Daoy (cell line): ENCODE data around the gene PLPPR1. TPM values are rescaled to one million over a fixed set of nuclear protein-coding genes. Genes with fewer than 3 reads are reported as not detected.
"Not testable (repeated sequence)": the region's sequence is repeated elsewhere in the genome, so short reads cannot be mapped to it uniquely, and the experiment has no call there.

Experiments used
- DNase-seq: peaks from one replicate; pipeline ENCODE4 v3.0.0-alpha.2; 2015; ENCODE audit warnings: low read depth
- total RNA-seq: library from RNA; depleted of rRNA; stranded (reverse); fragments of >200 nt; shearing (Covaris generic); gene quantifications from 2 replicates; pipeline ENCODE4 v1.2.3, GENCODE V29; 2014

Gene PLPPR1
- total RNA-seq, 1 experiment from 2014 or later, result not detected

- no peak for DNase-seq
Measured at GRCh38 chr9:101121836-101122399, 93.4 kb downstream of the PLPPR1 start.

- DNase-seq, result no peak
Measured at GRCh38 chr9:101126556-101126955, 98.0 kb downstream of the PLPPR1 start.

- DNase-seq, result not testable (repeated sequence)
Measured at GRCh38 chr9:101127369-101127768, 98.8 kb downstream of the PLPPR1 start.

- DNase-seq, result no peak
Measured at GRCh38 chr9:101128623-101129022, 100.1 kb downstream of the PLPPR1 start.

- no peak for DNase-seq
Measured at GRCh38 chr9:101130054-101130453, 101.5 kb downstream of the PLPPR1 start.

- DNase-seq, result no peak
Measured at GRCh38 chr9:101131326-101131725, 102.8 kb downstream of the PLPPR1 start.

GRCh38 chr9:101132801-101133200 lies 104.3 kb downstream of the PLPPR1 start:
- no peak for DNase-seq

- DNase-seq, result no peak
Measured at GRCh38 chr9:101138509-101138908, 110.0 kb downstream of the PLPPR1 start.

GRCh38 chr9:101139082-101139481 lies 110.6 kb downstream of the PLPPR1 start:
- no peak for DNase-seq

- no peak for DNase-seq
Measured at GRCh38 chr9:101140764-101141163, 112.2 kb downstream of the PLPPR1 start.

GRCh38 chr9:101146508-101146907 lies 118.0 kb downstream of the PLPPR1 start:
- DNase-seq, result no peak

GRCh38 chr9:101148344-101148743 lies 119.8 kb downstream of the PLPPR1 start:
- DNase-seq, result no peak

GRCh38 chr9:101158361-101158760 lies 129.8 kb downstream of the PLPPR1 start:
- DNase-seq, result no peak

GRCh38 chr9:101162231-101162630 lies 133.7 kb downstream of the PLPPR1 start:
- no peak for DNase-seq

- DNase-seq, result no peak
Measured at GRCh38 chr9:101165131-101165530, 136.6 kb downstream of the PLPPR1 start.

- no peak for DNase-seq
Measured at GRCh38 chr9:101167490-101168134, 139.1 kb downstream of the PLPPR1 start.

GRCh38 chr9:101172616-101173015 lies 144.1 kb downstream of the PLPPR1 start:
- no peak for DNase-seq

- no peak for DNase-seq
Measured at GRCh38 chr9:101173907-101174306, 145.4 kb downstream of the PLPPR1 start.

- no peak for DNase-seq
Measured at GRCh38 chr9:101176384-101176783, 147.9 kb downstream of the PLPPR1 start.

- DNase-seq, result no peak
Measured at GRCh38 chr9:101184813-101185278, 156.3 kb downstream of the PLPPR1 start.

GRCh38 chr9:101191723-101192122 lies 163.2 kb downstream of the PLPPR1 start:
- DNase-seq, result no peak

GRCh38 chr9:101197026-101197425 lies 168.5 kb downstream of the PLPPR1 start:
- no peak for DNase-seq

GRCh38 chr9:101200852-101201251 lies 172.3 kb downstream of the PLPPR1 start:
- DNase-seq, result no peak

- no peak for DNase-seq
Measured at GRCh38 chr9:101201630-101202029, 173.1 kb downstream of the PLPPR1 start.
